SK-N-SH (cell line): ENCODE data around the gene SCNN1G. TPM values are rescaled to one million over a fixed set of nuclear protein-coding genes. Genes with fewer than 3 reads are reported as not detected.

ENCODE experiments used
- CTCF ChIA-PET: fragments of 300-600, 350-600 bp; formaldehyde crosslinking; extraction: SDS; loops from one replicate; lab custom pipeline; 2021; lab: Yijun Ruan, JAX
- POLR2A ChIA-PET: fragments of 350-600 bp; sonication (Branson Sonifier 250); formaldehyde crosslinking; extraction: SDS; loops from one replicate; lab custom pipeline; 2020; ENCODE audit warnings: antibody characterized with exemption, inconsistent platforms; lab: Yijun Ruan, JAX
- DNase-seq: peaks from one replicate; pipeline ENCODE4 v3.0.0; 2012
- H2AFZ ChIP-seq: fragments of 200-600 bp; sonication (generic); 2 replicates; pipeline ENCODE4 v1.8.1; 2016; ENCODE audit warnings: antibody characterized with exemption, mild to moderate bottlenecking, low read depth
- H3F3A ChIP-seq: fragments of 200-600 bp; sonication (generic); replicated peaks from 2 replicates; pipeline ENCODE3; 2016; ENCODE audit warnings: antibody characterized with exemption, mild to moderate bottlenecking; ENCODE audit not compliant: insufficient read depth
- H3K27ac ChIP-seq, 2 experiments: fragments of 200-500 bp in 1 of 2; fragments of 200-600 bp in 1 of 2; sonication (Bioruptor generic) in 1 of 2; sonication (generic), shearing (Covaris generic) in 1 of 2; 2 replicates each; pipeline versions ENCODE4 v1.5.1 to v1.6.1; 2014 to 2016; ENCODE audit warnings: low read depth in 2 of 2, inconsistent platforms in 1 of 2, low read length in 1 of 2, mild to moderate bottlenecking in 1 of 2, mixed read lengths in 1 of 2
- H3K27me3 ChIP-seq: fragments of 200-600 bp; sonication (generic), shearing (Covaris generic); 2 replicates; pipeline ENCODE4 v1.6.1; 2016; ENCODE audit warnings: mixed run types; ENCODE audit not compliant: insufficient read depth
- H3K36me3 ChIP-seq, 2 experiments: fragments of 200-500 bp in 1 of 2; fragments of 200-600 bp in 1 of 2; sonication (Bioruptor generic) in 1 of 2; sonication (generic) in 1 of 2; replicated peaks in 1 of 2; 2 replicates each; pipeline versions ENCODE3 to v1.5.1; 2014 to 2016; ENCODE audit warnings: low read length in 1 of 2, mild to moderate bottlenecking in 1 of 2; ENCODE audit not compliant: insufficient read depth in 2 of 2, control insufficient read depth in 1 of 2
- H3K4me1 ChIP-seq, 2 experiments: fragments of 200-500 bp in 1 of 2; fragments of 200-600 bp in 1 of 2; sonication (Bioruptor generic) in 1 of 2; sonication (generic), shearing (Covaris generic) in 1 of 2; 2 replicates each; pipeline versions ENCODE4 v1.5.1 to v1.6.1; 2014 to 2016; ENCODE audit warnings: low read depth in 1 of 2, low read length in 1 of 2, mixed run types in 1 of 2; ENCODE audit not compliant: insufficient read depth in 2 of 2, control insufficient read depth in 1 of 2
- H3K4me2 ChIP-seq: fragments of 200-600 bp; sonication (generic), shearing (Covaris generic); 2 replicates; pipeline ENCODE4 v1.6.1; 2017; ENCODE audit warnings: mixed run types
- H3K4me3 ChIP-seq, 2 experiments: fragments of 200-500 bp in 1 of 2; fragments of 200-600 bp in 1 of 2; sonication (Bioruptor generic) in 1 of 2; sonication (generic), shearing (Covaris generic) in 1 of 2; 2 replicates each; pipeline versions ENCODE4 v1.5.1 to v1.8.1; 2014 to 2016; ENCODE audit warnings: low read depth in 2 of 2, inconsistent platforms in 1 of 2, low read length in 1 of 2, mild to moderate bottlenecking in 1 of 2, mixed read lengths in 1 of 2, moderate library complexity in 1 of 2
- H3K79me2 ChIP-seq: fragments of 200-600 bp; sonication (generic); 2 replicates; pipeline ENCODE4 v1.8.1; 2017; ENCODE audit warnings: mild to moderate bottlenecking; ENCODE audit not compliant: insufficient read depth
- H3K9ac ChIP-seq: fragments of 200-600 bp; sonication (generic); 2 replicates; pipeline ENCODE4 v1.6.1; 2017; ENCODE audit warnings: mixed run types
- H3K9me2 ChIP-seq: fragments of 200-600 bp; sonication (generic); 2 replicates; pipeline ENCODE4 v1.6.1; 2017; ENCODE audit warnings: mixed run types
- H3K9me3 ChIP-seq: fragments of 200-600 bp; sonication (generic); 2 replicates; pipeline ENCODE4 v1.6.1; 2017; ENCODE audit warnings: mixed run types, mild to moderate bottlenecking, moderate library complexity
- H4K20me1 ChIP-seq: fragments of 200-600 bp; sonication (generic); 2 replicates; pipeline ENCODE4 v1.6.1; 2017; ENCODE audit warnings: mild to moderate bottlenecking, mixed run types; ENCODE audit not compliant: insufficient read depth
- ELF1 ChIP-seq: IDR thresholded peaks from 2 replicates; pipeline ENCODE4 v1.4.0; 2012
- EP300 ChIP-seq, 2 experiments: IDR thresholded peaks; 2 replicates each; pipeline versions ENCODE4 v1.4.0 to v1.6.1; 2012; ENCODE audit warnings: borderline replicate concordance in 1 of 2, low read depth in 1 of 2, low read length in 1 of 2
- FOSL2 ChIP-seq: IDR thresholded peaks from 2 replicates; pipeline ENCODE4 v1.4.0; 2012; ENCODE audit warnings: low read depth, mild to moderate bottlenecking, moderate library complexity, borderline replicate concordance
- FOXJ3 ChIP-seq: sonication (generic); formaldehyde crosslinking; IDR thresholded peaks from 2 replicates; pipeline ENCODE4 v1.5.1; 2020; ENCODE audit warnings: mild to moderate bottlenecking, missing genetic modification reagents
- FOXM1 ChIP-seq: IDR thresholded peaks from 2 replicates; pipeline ENCODE4 v1.4.0; 2012; ENCODE audit warnings: low read depth, mild to moderate bottlenecking
- MAX ChIP-seq: IDR thresholded peaks from 2 replicates; pipeline ENCODE4 v1.4.0; 2012; ENCODE audit warnings: low read depth
- MXI1 ChIP-seq: IDR thresholded peaks from 2 replicates; pipeline ENCODE4 v1.6.1; 2012; ENCODE audit warnings: mild to moderate bottlenecking, low read depth, low read length, improper control_type of control experiment
- POLR2AphosphoS5 ChIP-seq: IDR thresholded peaks from 2 replicates; pipeline ENCODE4 v1.6.1; 2012; ENCODE audit warnings: low read depth, low read length
- RAD21 ChIP-seq: IDR thresholded peaks from 2 replicates; pipeline ENCODE4 v1.6.1; 2012; ENCODE audit warnings: mild to moderate bottlenecking, low read length
- RCOR1 ChIP-seq: fragments of 150-350 bp; IDR thresholded peaks from 2 replicates; pipeline ENCODE4 v1.6.1; 2017; ENCODE audit warnings: antibody characterized with exemption, low read length
- RXRA ChIP-seq: IDR thresholded peaks from 2 replicates; pipeline ENCODE4 v1.4.0; 2012; ENCODE audit warnings: low read depth, mild to moderate bottlenecking, borderline replicate concordance
- SIN3A ChIP-seq: IDR thresholded peaks from 2 replicates; pipeline ENCODE4 v1.6.1; 2012; ENCODE audit warnings: low read depth, mild to moderate bottlenecking, low read length, moderate library complexity, borderline replicate concordance
- TAF1 ChIP-seq: IDR thresholded peaks from 2 replicates; pipeline ENCODE4 v1.6.1; 2012; ENCODE audit warnings: low read depth, mild to moderate bottlenecking, low read length, moderate library complexity, borderline replicate concordance
- TCF12 ChIP-seq: IDR thresholded peaks from 2 replicates; pipeline ENCODE4 v1.4.0; 2012
- TEAD4 ChIP-seq: IDR thresholded peaks from 2 replicates; pipeline ENCODE4 v1.4.0; 2012; ENCODE audit warnings: mild to moderate bottlenecking, borderline replicate concordance; ENCODE audit not compliant: insufficient read depth
- ZBTB33 ChIP-seq: IDR thresholded peaks from 2 replicates; pipeline ENCODE4 v1.4.0; 2012; ENCODE audit warnings: low read depth, borderline replicate concordance
- WGBS: methylation state at CpG from one replicate; pipeline ENCODE4 v1.1.6; 2017; ENCODE audit warnings: low lambda C conversion rate; 5-methylcytosine and 5-hydroxymethylcytosine counted together
- polyA plus RNA-seq, 3 experiments: library from polyadenylated mRNA; depleted of rRNA; stranded (reverse); fragments of >200 nt; gene quantifications; 2 replicates each; pipeline ENCODE4 v1.2.3, GENCODE V29; 2012
- TF ChIP-seq, protein P1 (sequence below): IDR thresholded peaks from 2 replicates; pipeline ENCODE4 v1.4.0; 2012; ENCODE audit warnings: low read depth, borderline replicate concordance
- TF ChIP-seq, protein P2 (sequence below): fragments of 150-350 bp; IDR thresholded peaks from 2 replicates; pipeline ENCODE4 v1.6.1; 2016; ENCODE audit warnings: mild to moderate bottlenecking, low read depth, low read length

The SCNN1G gene
- polyA plus RNA-seq, 1 of the 3 experiments (the other 2 are of a cell fraction), result not detected

DNA sequence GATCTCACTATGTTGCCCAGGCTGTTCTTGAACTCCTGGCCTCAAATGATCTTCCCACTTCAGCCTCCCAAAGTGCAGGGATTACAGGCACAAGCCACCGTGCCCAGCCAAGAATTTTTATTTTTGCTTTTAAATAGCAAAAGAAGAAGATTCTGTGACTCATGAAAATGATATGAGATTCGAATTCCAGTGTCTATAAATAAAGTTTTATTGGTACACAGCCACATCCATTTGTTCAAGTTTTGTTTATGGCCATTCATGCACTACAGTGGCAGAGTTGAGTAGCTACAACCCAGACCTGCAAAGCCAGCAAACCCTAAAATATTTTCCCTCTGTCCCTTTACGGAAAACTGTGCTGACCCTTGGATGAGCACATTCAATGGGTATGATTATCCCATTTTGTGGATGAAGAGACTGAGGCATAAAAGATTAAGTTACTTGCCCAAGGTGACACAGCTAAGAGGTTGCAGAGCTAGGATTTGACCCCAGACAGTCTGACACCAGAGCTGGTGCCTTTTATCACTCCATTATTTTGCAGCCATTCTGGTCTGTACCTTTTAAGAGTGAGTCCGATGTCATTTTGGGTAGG is 34.2 kb downstream of the SCNN1G start:
- Histone ChIP-seq H3K9ac (no peak overlapping the region), H3F3A (no peaks in the 10 kb centered on the region), H3K9me2 (no peaks in the 10 kb centered on the region), H3K9me3 (no peaks in the 10 kb centered on the region), H3K36me3 (no peaks in the 10 kb centered on the region), H2AFZ (no peak overlapping the region), H3K79me2 (no peaks in the 10 kb centered on the region), H3K4me2 (no peak overlapping the region), H3K27ac (no peak overlapping the region), H3K4me3 (no peak overlapping the region), H3K27me3 (no peaks in the 10 kb centered on the region), H3K4me1 (no peaks in the 10 kb centered on the region), H4K20me1 (no peaks in the 10 kb centered on the region)
- WGBS, result 37% methylated on average over 4 of the region's 4 CpGs
- DNase-seq, result no peak
- TF ChIP-seq TEAD4, result no peak
- TF ChIP-seq, protein P1, sequence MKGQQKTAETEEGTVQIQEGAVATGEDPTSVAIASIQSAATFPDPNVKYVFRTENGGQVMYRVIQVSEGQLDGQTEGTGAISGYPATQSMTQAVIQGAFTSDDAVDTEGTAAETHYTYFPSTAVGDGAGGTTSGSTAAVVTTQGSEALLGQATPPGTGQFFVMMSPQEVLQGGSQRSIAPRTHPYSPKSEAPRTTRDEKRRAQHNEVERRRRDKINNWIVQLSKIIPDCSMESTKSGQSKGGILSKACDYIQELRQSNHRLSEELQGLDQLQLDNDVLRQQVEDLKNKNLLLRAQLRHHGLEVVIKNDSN, result no peak
- no peak for TF ChIP-seq TCF12
- no peak for TF ChIP-seq MXI1
- no peak for TF ChIP-seq RXRA
- TF ChIP-seq ELF1, result no peak
- TF ChIP-seq FOXM1, result no peak
- no peak for TF ChIP-seq ZBTB33
- TF ChIP-seq, protein P2, sequence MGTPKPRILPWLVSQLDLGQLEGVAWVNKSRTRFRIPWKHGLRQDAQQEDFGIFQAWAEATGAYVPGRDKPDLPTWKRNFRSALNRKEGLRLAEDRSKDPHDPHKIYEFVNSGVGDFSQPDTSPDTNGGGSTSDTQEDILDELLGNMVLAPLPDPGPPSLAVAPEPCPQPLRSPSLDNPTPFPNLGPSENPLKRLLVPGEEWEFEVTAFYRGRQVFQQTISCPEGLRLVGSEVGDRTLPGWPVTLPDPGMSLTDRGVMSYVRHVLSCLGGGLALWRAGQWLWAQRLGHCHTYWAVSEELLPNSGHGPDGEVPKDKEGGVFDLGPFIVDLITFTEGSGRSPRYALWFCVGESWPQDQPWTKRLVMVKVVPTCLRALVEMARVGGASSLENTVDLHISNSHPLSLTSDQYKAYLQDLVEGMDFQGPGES, result no peak
- TF ChIP-seq SIN3A, result no peak
- TF ChIP-seq FOSL2, result no peak
- TF ChIP-seq RCOR1, result no peak
- CTCF ChIA-PET, result interaction anchor here (1.1 to 2.7 kb wide), 2 partner anchors 34 to 218 kb away, joined by 3 to 12 read pairs; partner anchors contain the start of gene SCNN1G
- POLR2A ChIA-PET, result no interaction called here

- Histone ChIP-seq H3K4me2 (no peak overlapping the region), H3K4me3 (no peak overlapping the region), H3K9ac (no peak overlapping the region), H3K27ac (no peak overlapping the region), H3K4me1 (no peaks in the 10 kb centered on the region), H3K9me2 (no peaks in the 10 kb centered on the region), H3K79me2 (no peaks in the 10 kb centered on the region), H3K9me3 (no peaks in the 10 kb centered on the region), H2AFZ (no peak overlapping the region), H3K36me3 (no peaks in the 10 kb centered on the region), H4K20me1 (no peaks in the 10 kb centered on the region), H3K27me3 (no peaks in the 10 kb centered on the region), H3F3A (no peaks in the 10 kb centered on the region)
- no peak for DNase-seq
- no peak for TF ChIP-seq FOXM1
- no peak for TF ChIP-seq RAD21
- no peak for TF ChIP-seq FOXJ3
- no peak for TF ChIP-seq TEAD4
- no peak for TF ChIP-seq EP300 (IDR thresholded peaks at IDR 0.05; ENCODE audit: borderline replicate concordance in 1 of 2, low read depth in 1 of 2, low read length in 1 of 2)
- TF ChIP-seq FOSL2, result no peak
- TF ChIP-seq TAF1, result no peak
- TF ChIP-seq POLR2AphosphoS5, result no peak
- TF ChIP-seq MAX, result no peak
- TF ChIP-seq ZBTB33, result no peak
- ChIA-PET CTCF (interaction anchor here (2.7 kb wide), 1 partner anchor 35 kb away, joined by 12 read pairs; the partner anchor contains the start of gene SCNN1G), POLR2A (interaction anchor here (0.5 kb wide), 1 partner anchor 92 kb away, joined by 4 read pairs; no protein-coding TSS in a partner anchor)
- 52% methylated on average over 7 of the region's 8 CpGs for WGBS
Measured at GRCh38 chr16:23217646-23218045, 35.1 kb downstream of the SCNN1G start.
